OCI-LY7 (cell line): ENCODE measurements around the gene ICAM2.

Source experiments
- EZH2phosphoT487 ChIP-seq: fragments of 200-600 bp; sonication (generic); IDR thresholded peaks from 2 replicates; pipeline ENCODE4 v1.6.1; 2018; ENCODE audit warnings: low read depth, borderline replicate concordance, mild to moderate bottlenecking, mixed run types, antibody characterized with exemption, low read length, moderate library complexity, mixed read lengths
- TF ChIP-seq, protein P1 (sequence below): fragments of 200-600 bp; sonication (generic); conservative IDR thresholded peaks from 2 replicates; pipeline ENCODE4 v1.5.1; 2014; ENCODE audit warnings: mild to moderate bottlenecking, antibody characterized with exemption, low read length, moderate library complexity, mixed read lengths

DNA sequence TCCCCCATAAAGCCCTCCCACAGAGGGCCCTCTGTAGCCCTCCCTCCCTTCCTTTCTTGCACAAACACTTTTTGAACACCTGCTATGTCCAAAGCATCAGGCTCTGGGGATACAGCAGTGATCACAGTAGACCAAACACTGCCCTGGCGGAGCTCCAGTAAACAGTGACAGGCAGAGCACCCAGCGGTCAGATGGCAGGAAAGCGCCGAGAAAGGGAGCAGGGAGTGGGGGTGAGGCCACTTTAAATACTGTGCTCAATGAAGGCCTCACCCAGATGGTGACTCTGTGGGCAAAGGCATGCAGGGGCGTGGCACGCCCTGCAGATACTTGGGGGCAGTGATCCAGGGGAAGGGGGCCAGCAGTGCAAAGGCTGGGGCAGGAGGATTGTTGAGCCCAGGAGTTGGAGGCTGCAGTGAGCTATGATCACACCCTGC, 14.7 kb downstream of the ICAM2 start:
- TF ChIP-seq, protein P1, sequence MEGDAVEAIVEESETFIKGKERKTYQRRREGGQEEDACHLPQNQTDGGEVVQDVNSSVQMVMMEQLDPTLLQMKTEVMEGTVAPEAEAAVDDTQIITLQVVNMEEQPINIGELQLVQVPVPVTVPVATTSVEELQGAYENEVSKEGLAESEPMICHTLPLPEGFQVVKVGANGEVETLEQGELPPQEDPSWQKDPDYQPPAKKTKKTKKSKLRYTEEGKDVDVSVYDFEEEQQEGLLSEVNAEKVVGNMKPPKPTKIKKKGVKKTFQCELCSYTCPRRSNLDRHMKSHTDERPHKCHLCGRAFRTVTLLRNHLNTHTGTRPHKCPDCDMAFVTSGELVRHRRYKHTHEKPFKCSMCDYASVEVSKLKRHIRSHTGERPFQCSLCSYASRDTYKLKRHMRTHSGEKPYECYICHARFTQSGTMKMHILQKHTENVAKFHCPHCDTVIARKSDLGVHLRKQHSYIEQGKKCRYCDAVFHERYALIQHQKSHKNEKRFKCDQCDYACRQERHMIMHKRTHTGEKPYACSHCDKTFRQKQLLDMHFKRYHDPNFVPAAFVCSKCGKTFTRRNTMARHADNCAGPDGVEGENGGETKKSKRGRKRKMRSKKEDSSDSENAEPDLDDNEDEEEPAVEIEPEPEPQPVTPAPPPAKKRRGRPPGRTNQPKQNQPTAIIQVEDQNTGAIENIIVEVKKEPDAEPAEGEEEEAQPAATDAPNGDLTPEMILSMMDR, result no peak
- TF ChIP-seq EZH2phosphoT487, result no peak
